ENCODE data around the gene COL1A2. TPM values are rescaled to one million over a fixed set of nuclear protein-coding genes. Genes with fewer than 3 reads are reported as not detected.

COL1A2 gene
- total RNA-seq, 1 donor from 2014 or later: 2,734 TPM

GRCh38 chr7:94414980-94415379 lies 20.3 kb downstream of the COL1A2 start:
- TF ChIP-seq CTCF (IDR thresholded peaks at IDR 0.05; ENCODE audit: unreplicated experiment): no peak
- DNase-seq (ENCODE audit: low spot score in 2 of 2, unreplicated experiment in 2 of 2): no peak
- H3K4me3 Mint-ChIP-seq: no peak overlapping the region
- H3K27me3 Mint-ChIP-seq (ENCODE audit: low read depth): no peaks in the 10 kb centered on the region
- H3K27ac Mint-ChIP-seq: peak overlapping the region; percentile 62
- H3K36me3 Mint-ChIP-seq: peaks cover 64% of the 10 kb centered on the region
- peaks cover 43% of the 10 kb centered on the region for H3K4me1 Mint-ChIP-seq
- no peaks in the 10 kb centered on the region for H3K9me3 Mint-ChIP-seq

GRCh38 chr7:94417306-94417705 lies 22.6 kb downstream of the COL1A2 start:
- peaks cover 69% of the 10 kb centered on the region for H3K36me3 Mint-ChIP-seq

GRCh38 chr7:94417901-94418300 lies 23.2 kb downstream of the COL1A2 start:
- no peak for DNase-seq (ENCODE audit: low spot score in 2 of 2, unreplicated experiment in 2 of 2)
- Mint-ChIP-seq H3K36me3 (peaks cover 65% of the 10 kb centered on the region), H3K27me3 (ENCODE audit: low read depth) (no peaks in the 10 kb centered on the region), H3K9me3 (no peaks in the 10 kb centered on the region), H3K27ac (peak overlapping the region; percentile 91), H3K4me1 (peaks cover 26% of the 10 kb centered on the region), H3K4me3 (no peak overlapping the region)
- no peak for TF ChIP-seq CTCF (IDR thresholded peaks at IDR 0.05; ENCODE audit: unreplicated experiment)

More at GRCh38 chr7:94417306-94417705, 22.6 kb downstream of the COL1A2 start:
- no peak for DNase-seq (ENCODE audit: low spot score in 2 of 2, unreplicated experiment in 2 of 2)
- no peaks in the 10 kb centered on the region for H3K9me3 Mint-ChIP-seq
- no peaks in the 10 kb centered on the region for H3K27me3 Mint-ChIP-seq (ENCODE audit: low read depth)
- H3K4me1 Mint-ChIP-seq: peaks cover 32% of the 10 kb centered on the region
- H3K27ac Mint-ChIP-seq: peak overlapping the region; percentile 91
- H3K4me3 Mint-ChIP-seq: no peak overlapping the region
- TF ChIP-seq CTCF (IDR thresholded peaks at IDR 0.05; ENCODE audit: unreplicated experiment): no peak

GRCh38 chr7:94418851-94419250 lies 24.2 kb downstream of the COL1A2 start:
- H3K9me3 Mint-ChIP-seq: no peaks in the 10 kb centered on the region
- H3K36me3 Mint-ChIP-seq: peaks cover 67% of the 10 kb centered on the region
- no peaks in the 10 kb centered on the region for H3K27me3 Mint-ChIP-seq (ENCODE audit: low read depth)
- peaks cover 20% of the 10 kb centered on the region for H3K4me1 Mint-ChIP-seq
- DNase-seq (ENCODE audit: low spot score in 2 of 2, unreplicated experiment in 2 of 2): no peak
- H3K4me3 Mint-ChIP-seq: no peak overlapping the region
- no peak for TF ChIP-seq CTCF (IDR thresholded peaks at IDR 0.05; ENCODE audit: unreplicated experiment)
- peak overlapping the region; percentile 75 for H3K27ac Mint-ChIP-seq

- TF ChIP-seq CTCF (IDR thresholded peaks at IDR 0.05; ENCODE audit: unreplicated experiment): no peak
- Mint-ChIP-seq H3K36me3 (peaks cover 78% of the 10 kb centered on the region), H3K4me3 (no peak overlapping the region), H3K27ac (peak overlapping the region; percentile 82), H3K4me1 (peaks cover 11% of the 10 kb centered on the region), H3K9me3 (no peaks in the 10 kb centered on the region), H3K27me3 (ENCODE audit: low read depth) (no peaks in the 10 kb centered on the region)
- DNase-seq (ENCODE audit: low spot score in 2 of 2, unreplicated experiment in 2 of 2): no peak
These were observed 25.6 kb downstream of the COL1A2 start for GRCh38 chr7:94420328-94420727.

- peak overlapping the region; percentile 35 for H3K27ac Mint-ChIP-seq
- peaks cover 9% of the 10 kb centered on the region for H3K4me1 Mint-ChIP-seq
- no peaks in the 10 kb centered on the region for H3K9me3 Mint-ChIP-seq
- no peak for DNase-seq (ENCODE audit: low spot score in 2 of 2, unreplicated experiment in 2 of 2)
- peaks cover 82% of the 10 kb centered on the region for H3K36me3 Mint-ChIP-seq
- H3K4me3 Mint-ChIP-seq: no peak overlapping the region
- no peaks in the 10 kb centered on the region for H3K27me3 Mint-ChIP-seq (ENCODE audit: low read depth)
- TF ChIP-seq CTCF (IDR thresholded peaks at IDR 0.05; ENCODE audit: unreplicated experiment): no peak
These were observed 27.0 kb downstream of the COL1A2 start for GRCh38 chr7:94421681-94422080.
